Esophagus mucosa (tissue), 1 donor: ENCODE measurements around the gene NPHS1. TPM values are rescaled to one million over a fixed set of nuclear protein-coding genes. Genes with fewer than 3 reads are reported as not detected.

ENCODE experiments used
- ATAC-seq: fragments of 200-7000 bp; cut with Tn5 transposase; one replicate; pipeline ENCODE4 v1.9.1; 2020
- total RNA-seq: library from RNA; stranded (reverse); gene quantifications from one replicate; pipeline ENCODE4 v1.2.4, GENCODE V29; 2023
- donor health status: DM: yes; HTN: yes; CAD: no.

The NPHS1 gene
- total RNA-seq, 1 donor from 2014 or later = not detected

DNA sequence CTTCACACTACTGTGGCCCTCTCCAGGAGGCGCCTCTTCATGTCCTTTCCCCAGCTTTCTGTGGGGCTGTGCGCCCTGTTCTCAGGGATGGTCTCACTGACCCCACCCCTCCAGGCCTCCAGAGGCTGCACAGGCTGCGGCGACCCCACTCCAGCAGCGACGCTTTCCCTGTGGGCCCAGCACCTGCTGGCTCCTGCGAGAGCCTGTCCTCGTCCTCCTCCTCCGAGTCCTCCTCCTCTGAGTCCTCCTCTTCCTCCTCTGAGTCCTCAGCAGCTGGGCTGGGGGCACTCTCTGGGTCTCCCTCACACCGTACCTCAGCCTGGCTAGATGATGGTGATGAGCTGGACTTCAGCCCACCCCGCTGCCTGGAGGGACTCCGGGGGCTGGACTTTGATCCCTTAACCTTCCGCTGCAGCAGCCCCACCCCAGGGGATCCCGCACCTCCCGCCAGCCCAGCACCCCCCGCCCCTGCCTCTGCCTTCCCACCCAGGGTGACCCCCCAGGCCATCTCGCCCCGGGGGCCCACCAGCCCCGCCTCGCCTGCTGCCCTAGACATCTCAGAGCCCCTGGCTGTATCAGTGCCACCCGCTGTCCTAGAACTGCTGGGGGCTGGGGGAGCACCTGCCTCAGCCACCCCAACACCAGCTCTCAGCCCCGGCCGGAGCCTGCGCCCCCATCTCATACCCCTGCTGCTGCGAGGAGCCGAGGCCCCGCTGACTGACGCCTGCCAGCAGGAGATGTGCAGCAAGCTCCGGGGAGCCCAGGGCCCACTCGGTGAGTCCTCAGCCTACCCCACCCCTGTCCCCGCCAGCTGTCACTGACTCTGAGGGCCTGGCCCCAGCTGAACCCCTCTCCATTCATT lies 65.8 kb downstream of the NPHS1 start:
- no peak for ATAC-seq

DNA sequence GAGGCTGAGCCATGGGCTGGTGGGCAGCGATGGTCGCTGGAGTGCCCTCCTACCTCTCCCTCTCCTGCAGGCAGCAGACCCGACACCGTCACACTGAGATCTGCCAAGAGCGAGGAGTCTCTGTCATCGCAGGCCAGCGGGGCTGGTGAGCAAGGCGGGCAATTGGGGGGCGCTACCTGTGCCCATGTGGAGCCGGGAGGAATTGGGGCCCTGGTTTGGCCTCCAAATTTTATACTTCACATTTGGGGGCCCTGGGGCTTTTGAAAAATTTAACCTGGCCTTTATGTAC lies 67.0 kb downstream of the NPHS1 start:
- no peak for ATAC-seq

DNA sequence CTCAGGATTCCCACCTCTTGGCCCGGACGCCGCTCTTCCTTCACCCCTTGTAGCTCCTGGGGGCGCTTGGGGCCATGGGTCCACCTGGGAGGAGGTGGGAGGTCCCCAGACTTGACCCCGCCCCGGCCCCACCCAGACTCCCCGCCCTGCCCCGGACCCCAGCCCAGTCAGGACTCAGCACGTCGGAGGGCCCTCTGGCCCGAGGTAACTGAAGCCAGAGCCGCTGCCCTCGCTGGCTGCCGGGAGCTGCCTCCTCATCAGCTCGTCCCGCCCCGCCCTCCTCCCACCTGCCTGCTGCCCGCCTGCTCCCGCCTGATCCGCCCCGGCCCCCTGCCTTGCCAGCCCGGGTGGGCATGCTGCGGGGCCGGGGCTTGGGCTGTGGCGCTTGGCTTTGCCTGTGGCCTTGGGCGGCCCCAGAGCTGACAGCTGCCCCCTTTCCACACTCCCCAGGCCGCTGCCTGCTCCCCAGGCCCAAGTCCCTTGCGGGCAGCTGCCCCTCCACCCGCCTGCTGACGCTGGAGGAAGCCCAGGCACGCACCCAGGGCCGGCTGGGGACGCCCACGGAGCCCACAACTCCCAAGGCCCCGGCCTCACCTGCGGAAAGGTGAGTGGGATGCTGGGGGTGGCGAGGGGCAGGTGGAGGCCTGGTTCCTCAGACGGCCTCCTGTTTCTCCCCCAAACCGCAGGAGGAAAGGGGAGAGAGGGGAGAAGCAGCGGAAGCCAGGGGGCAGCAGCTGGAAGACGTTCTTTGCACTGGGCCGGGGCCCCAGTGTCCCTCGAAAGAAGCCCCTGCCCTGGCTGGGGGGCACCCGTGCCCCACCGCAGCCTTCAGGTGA lies 67.6 kb downstream of the NPHS1 start:
- no peak for ATAC-seq

DNA sequence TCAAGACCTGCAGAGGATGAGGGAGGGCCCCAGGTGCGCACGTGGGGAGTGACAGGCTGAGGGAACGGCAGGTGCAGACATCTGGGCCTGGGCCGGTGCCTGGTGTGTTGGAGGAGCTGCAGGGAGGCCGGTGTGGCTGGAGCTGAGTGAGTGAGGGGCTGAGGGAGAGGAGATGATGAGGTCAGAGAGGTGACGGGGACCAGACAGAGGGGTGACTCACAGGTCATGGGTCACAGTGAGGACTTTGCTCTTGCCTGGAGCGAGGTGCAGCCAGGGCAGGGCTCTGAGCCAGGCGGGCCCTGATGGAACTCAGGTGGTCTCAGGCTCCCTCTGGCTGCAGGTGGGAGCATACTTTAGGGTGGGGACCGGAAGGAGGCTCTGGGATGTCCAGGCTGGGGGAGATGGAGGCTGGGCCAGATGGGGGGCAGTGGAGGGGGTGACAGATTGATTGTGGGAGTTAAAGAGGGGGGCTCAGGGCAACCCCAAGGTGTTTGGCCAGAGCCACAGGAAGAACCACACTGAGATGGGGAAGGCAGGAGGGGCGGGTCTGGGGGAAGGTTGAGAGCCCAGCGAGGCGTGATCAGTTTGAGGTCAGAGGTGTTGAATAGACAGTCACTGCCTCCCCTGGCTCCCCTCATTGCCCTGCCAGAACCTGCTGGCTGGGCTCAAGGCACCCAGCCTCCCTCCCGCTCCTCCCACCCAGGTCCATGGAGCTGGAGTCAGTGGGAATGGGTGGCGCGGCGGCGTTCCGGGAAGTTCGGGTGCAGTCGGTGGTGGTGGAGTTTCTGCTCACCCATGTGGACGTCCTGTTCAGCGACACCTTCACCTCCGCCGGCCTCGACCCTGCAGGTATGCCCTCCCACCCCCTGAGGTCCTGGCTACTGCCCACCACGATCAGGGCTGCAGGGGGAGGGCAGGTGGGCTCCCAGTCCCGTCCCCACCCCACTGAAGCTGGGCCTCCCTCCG lies 68.6 kb downstream of the NPHS1 start:
- no peak for ATAC-seq

DNA sequence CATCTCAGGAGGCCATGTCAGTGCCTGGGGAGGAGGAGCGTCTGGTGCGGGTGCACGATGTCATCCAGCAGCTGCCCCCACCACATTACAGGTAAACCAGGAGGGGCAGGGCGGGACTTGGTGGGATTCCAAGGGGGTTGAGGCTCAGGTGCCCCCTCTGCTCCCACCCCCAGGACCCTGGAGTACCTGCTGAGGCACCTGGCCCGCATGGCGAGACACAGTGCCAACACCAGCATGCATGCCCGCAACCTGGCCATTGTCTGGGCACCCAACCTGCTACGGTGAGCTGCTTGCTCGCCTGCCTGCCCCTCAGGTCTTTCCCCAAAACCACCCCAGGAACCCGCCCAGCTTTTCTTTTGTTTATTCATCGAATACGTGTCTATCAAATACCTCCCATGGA lies 69.7 kb downstream of the NPHS1 start:
- no peak for ATAC-seq

DNA sequence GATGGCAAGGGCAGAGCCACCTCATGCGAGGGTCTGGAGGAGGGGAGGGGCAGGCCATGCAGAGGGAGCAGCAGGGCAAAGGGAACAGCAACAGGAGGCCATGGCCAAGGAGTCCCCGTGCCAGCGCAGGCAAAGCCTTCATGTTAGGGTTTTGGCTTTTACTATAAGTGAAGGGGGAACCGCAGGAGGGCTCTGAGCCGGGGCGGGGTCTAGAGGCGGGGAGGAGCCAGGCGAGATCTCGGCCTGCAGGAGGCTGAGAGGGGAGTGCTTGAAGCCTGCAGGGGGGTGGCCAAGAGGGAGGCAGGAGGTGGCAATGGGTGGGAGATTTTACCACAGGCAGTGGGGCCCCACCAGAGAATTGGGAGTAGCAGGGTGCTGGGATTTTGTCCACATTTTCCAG lies 70.7 kb downstream of the NPHS1 start:
- no peak for ATAC-seq

DNA sequence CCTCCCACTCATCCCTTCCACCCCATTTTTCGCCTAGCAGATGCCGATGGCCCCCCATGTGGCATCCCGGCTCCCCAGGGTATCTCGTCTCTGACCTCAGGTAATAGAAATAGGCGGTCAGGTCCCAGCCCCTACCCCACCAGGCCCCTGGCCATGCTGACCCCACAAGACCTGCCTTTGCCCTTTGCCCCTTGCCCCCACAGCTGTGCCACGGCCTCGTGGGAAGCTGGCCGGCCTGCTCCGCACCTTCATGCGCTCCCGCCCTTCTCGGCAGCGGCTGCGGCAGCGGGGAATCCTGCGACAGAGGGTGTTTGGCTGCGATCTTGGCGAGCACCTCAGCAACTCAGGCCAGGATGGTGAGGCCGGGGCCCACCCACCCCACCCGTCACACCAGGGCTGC lies 71.6 kb downstream of the NPHS1 start:
- no peak for ATAC-seq

DNA sequence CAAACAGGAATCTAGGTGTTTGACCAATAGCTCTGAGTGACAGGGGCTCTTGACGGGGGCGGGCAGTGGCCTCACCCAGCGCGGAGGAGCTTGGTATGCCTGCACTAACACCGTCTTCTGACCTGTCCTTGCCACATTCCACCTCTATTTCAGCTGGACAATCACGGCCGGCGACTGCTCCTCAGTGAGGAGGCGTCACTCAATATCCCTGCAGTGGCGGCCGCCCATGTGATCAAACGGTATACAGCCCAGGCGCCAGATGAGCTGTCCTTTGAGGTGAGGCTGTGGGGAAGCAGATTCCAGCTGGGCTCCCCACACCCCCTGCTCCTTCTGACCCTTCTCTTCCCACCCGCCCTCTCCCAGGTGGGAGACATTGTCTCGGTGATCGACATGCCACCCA lies 72.2 kb downstream of the NPHS1 start:
- ATAC-seq = no peak

DNA sequence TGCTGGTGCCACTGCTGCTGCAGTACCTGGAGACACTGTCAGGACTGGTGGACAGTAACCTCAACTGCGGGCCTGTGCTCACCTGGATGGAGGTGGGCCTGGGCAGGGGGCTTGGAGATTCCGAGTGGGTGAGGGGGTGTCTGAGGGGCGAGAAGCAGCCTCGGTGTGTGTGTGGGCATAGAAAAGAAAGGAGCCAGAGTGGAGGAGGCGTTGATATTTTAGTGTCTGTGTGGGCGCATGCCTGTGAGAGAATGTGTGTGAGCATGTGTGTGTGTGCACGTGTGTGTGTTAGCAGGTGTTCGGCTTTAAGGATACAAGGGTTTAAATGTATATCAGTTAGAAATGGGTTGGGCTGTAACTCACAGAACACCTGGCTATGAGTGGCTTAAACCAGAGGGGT lies 73.3 kb downstream of the NPHS1 start:
- no peak for ATAC-seq

DNA sequence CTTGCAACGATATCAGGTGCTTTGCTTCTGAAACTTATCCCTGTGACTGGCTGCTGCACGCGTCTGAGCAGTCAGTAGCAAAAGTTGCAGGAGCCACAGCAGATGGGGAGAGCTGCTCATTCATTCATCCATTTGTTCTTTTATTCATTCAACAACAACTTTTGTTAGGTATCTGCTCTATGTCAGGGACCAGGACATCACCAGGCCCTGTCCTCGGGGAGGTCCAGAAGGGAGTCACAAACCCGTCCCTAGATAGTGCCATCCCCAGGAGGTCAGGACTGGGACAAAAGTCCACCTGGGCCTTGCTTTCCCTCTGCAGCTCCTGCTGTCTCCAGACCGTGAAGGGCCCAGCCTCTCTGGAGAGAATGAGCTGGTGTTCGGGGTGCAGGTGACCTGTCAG lies 74.3 kb downstream of the NPHS1 start:
- no peak for ATAC-seq

DNA sequence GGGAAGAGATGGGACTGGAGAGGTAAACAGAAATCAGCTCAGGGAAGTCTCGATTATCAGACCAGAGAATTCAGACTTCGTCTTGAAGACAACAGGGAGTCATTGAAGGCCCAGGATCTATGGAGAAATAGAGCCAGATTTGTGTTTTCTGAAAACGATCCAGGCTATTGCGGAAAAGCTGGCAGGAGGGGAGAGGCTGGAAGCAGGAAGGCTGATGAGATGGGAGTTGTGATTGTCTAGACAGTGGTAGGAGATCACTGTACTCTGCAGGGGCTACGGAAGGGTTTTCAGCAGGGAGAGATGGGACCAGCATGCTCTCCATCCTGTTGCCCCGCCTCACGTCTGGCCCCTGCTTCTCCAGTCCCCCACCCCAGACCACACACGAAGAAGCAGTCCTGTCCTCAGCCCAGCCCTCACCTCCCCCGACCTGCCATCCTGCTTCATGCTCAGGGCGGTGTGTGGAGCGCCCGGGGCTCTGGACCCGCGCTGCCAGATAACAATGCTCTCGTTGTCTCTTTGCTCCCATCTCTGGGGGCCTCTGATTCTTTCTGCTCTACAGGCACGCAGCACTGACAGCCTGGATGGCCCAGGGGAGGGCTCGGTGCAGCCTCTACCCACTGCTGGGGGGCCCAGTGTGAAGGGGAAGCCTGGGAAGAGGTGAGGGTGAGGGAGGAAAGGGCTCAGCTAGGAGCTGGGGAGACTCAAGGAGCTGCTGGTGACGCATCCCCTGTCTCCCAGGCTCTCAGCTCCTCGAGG lies 75.0 kb downstream of the NPHS1 start:
- no peak for ATAC-seq

DNA sequence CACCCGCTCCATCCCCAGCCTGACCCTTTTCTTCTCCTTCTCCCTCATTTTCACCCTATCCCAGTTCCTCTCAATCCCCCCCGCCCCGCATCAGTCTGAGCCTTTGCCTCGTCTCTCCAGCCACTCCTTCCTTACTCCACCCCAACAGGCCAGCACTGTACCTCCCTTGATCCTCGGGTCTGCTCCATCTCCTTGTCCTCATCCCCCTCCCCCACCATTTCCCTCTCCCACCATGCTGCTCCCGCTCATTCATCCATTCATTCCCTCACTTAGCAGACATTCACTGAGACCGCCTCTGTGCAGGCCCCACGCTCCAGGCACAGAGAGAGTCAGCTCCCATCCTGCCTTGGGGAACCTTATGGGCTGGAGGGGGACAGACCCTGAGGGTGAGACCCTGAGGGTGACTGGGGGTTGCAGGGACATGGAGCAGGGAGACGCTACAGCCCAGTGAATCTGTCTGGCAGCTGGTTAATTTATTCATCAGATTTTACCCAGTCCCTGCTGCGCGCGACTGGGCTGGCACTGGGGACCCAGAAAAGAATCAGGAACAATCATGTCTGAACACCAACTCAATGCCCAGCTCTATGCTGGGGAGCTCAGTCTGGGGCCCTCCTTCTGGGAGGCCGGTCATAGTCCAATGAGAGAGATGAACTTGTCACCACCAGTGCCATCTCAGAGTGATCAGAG lies 76.1 kb downstream of the NPHS1 start:
- no peak for ATAC-seq

Other genes starting within 250 kb of the NPHS1 start
- gene HAUS5, start 239.8 kb downstream of the NPHS1 start, total RNA-seq = 15.4 TPM
- gene RBM42, start 223.5 kb downstream of the NPHS1 start, total RNA-seq = 52.7 TPM
- gene ETV2, start 210.8 kb downstream of the NPHS1 start, total RNA-seq = 2.2 TPM
- 553 TPM for gene COX6B1, start 204.2 kb downstream of the NPHS1 start, total RNA-seq
- gene UPK1A, start 186.0 kb downstream of the NPHS1 start, total RNA-seq = 3.8 TPM
- not detected for gene ZBTB32, start 147.9 kb downstream of the NPHS1 start, total RNA-seq
- 21.1 TPM for gene KMT2B, start 134.5 kb downstream of the NPHS1 start, total RNA-seq
- 2.4 TPM for gene IGFLR1, start 110.1 kb downstream of the NPHS1 start, total RNA-seq
- 10.1 TPM for gene U2AF1L4, start 107.1 kb downstream of the NPHS1 start, total RNA-seq
- gene PSENEN, start 106.9 kb downstream of the NPHS1 start, total RNA-seq = 56.9 TPM
- gene LIN37, start 103.9 kb downstream of the NPHS1 start, total RNA-seq = 3.0 TPM
- gene HSPB6, start 95.5 kb downstream of the NPHS1 start, total RNA-seq = 2.6 TPM
- gene PROSER3, start 94.3 kb downstream of the NPHS1 start, total RNA-seq = 14.7 TPM
- gene ARHGAP33, start 76.9 kb downstream of the NPHS1 start, total RNA-seq = 3.9 TPM
- gene PRODH2, start 39.7 kb downstream of the NPHS1 start, total RNA-seq = not detected
- 0.24 TPM for gene KIRREL2, start 4.4 kb upstream of the NPHS1 start, total RNA-seq
- gene APLP1, start 16.1 kb upstream of the NPHS1 start, total RNA-seq = 0.84 TPM
- 4.2 TPM for gene NFKBID, start 48.0 kb upstream of the NPHS1 start, total RNA-seq
- 0.96 TPM for gene HCST, start 50.0 kb upstream of the NPHS1 start, total RNA-seq
- gene TYROBP, start 55.8 kb upstream of the NPHS1 start, total RNA-seq = 4.1 TPM
- 7.7 TPM for gene LRFN3, start 83.9 kb upstream of the NPHS1 start, total RNA-seq
- 10.2 TPM for gene SDHAF1, start 142.7 kb upstream of the NPHS1 start, total RNA-seq
- gene SYNE4, start 156.3 kb upstream of the NPHS1 start, total RNA-seq = 0.88 TPM
- 12.3 TPM for gene ALKBH6, start 161.7 kb upstream of the NPHS1 start, total RNA-seq
- 1.3 TPM for gene CLIP3, start 180.4 kb upstream of the NPHS1 start, total RNA-seq
- 3.0 TPM for gene THAP8, start 201.8 kb upstream of the NPHS1 start, total RNA-seq
- gene WDR62, start 202.4 kb upstream of the NPHS1 start, total RNA-seq = 2.4 TPM